Liver (tissue), 9 donors: ENCODE results near the gene LRRN2. TPM values are rescaled to one million over a fixed set of nuclear protein-coding genes. Genes with fewer than 3 reads are reported as not detected.

Experiments used
- DNase-seq: peaks from one replicate; pipeline ENCODE4 v3.0.0-alpha.2; 2017; ENCODE audit warnings: low spot score
- H3K27ac ChIP-seq, 2 donors: one replicate each; pipeline ENCODE4 v1.7.0; 2013; ENCODE audit warnings: inconsistent platforms in 2 of 2, low read length in 2 of 2, control low read depth in 1 of 2, low read depth in 1 of 2, mild to moderate bottlenecking in 1 of 2
- H3K27me3 ChIP-seq, 4 donors: one replicate each; pipeline versions ENCODE4 v1.6.1 to v1.7.0; 2013; ENCODE audit warnings: low read length in 3 of 4, inconsistent platforms in 1 of 4, mild to moderate bottlenecking in 1 of 4, moderate library complexity in 1 of 4; ENCODE audit not compliant: control insufficient read depth in 4 of 4, insufficient read depth in 4 of 4
- H3K36me3 ChIP-seq, 4 donors: one replicate each; pipeline versions ENCODE4 v1.6.1 to v1.7.0; 2013; ENCODE audit warnings: low read length in 3 of 4, mild to moderate bottlenecking in 3 of 4, low read depth in 1 of 4, moderate library complexity in 1 of 4; ENCODE audit not compliant: control insufficient read depth in 4 of 4, insufficient read depth in 3 of 4
- H3K4me1 ChIP-seq, 4 donors: one replicate each; pipeline versions ENCODE4 v1.6.1 to v1.7.0; 2013; ENCODE audit warnings: low read length in 3 of 4, mild to moderate bottlenecking in 3 of 4, moderate library complexity in 1 of 4; ENCODE audit not compliant: control insufficient read depth in 4 of 4, insufficient read depth in 4 of 4
- H3K4me3 ChIP-seq, 3 donors: one replicate each; pipeline versions ENCODE4 v1.6.1 to v1.7.0; 2013; ENCODE audit warnings: low read length in 3 of 3, control low read depth in 1 of 3, low read depth in 1 of 3, mild to moderate bottlenecking in 1 of 3
- H3K9ac ChIP-seq, 2 donors: one replicate each; pipeline ENCODE4 v1.7.0; 2013; ENCODE audit warnings: low read length in 2 of 2, mild to moderate bottlenecking in 2 of 2, moderate library complexity in 2 of 2, control low read depth in 1 of 2, low read depth in 1 of 2
- H3K9me3 ChIP-seq, 4 donors: one replicate each; pipeline versions ENCODE4 v1.6.1 to v1.7.0; 2013; ENCODE audit warnings: low read length in 3 of 4; ENCODE audit not compliant: control insufficient read depth in 4 of 4
- FOXA2 ChIP-seq: IDR thresholded peaks from 2 replicates; pipeline ENCODE4 v1.6.1; 2016; ENCODE audit warnings: antibody characterized with exemption
- GABPA ChIP-seq, 2 donors: IDR thresholded peaks in 1 of 2; conservative IDR thresholded peaks in 1 of 2; 2 replicates each; pipeline ENCODE4 v1.6.1; 2016; ENCODE audit warnings: antibody characterized with exemption in 2 of 2, mild to moderate bottlenecking in 1 of 2, moderate library complexity in 1 of 2
- HNF4A ChIP-seq, 2 donors: conservative IDR thresholded peaks; 2 replicates each; pipeline ENCODE4 v1.6.1; 2016; ENCODE audit warnings: antibody characterized with exemption in 2 of 2, mild to moderate bottlenecking in 2 of 2
- NR2F2 ChIP-seq: IDR thresholded peaks from 2 replicates; pipeline ENCODE4 v1.6.1; 2016; ENCODE audit warnings: antibody characterized with exemption
- RAD21 ChIP-seq, 2 donors: IDR thresholded peaks; 2 replicates each; pipeline ENCODE4 v1.6.1; 2016; ENCODE audit warnings: antibody characterized with exemption in 2 of 2, mild to moderate bottlenecking in 2 of 2
- REST ChIP-seq: IDR thresholded peaks from 2 replicates; pipeline ENCODE4 v1.6.1; 2016; ENCODE audit warnings: antibody characterized with exemption, mild to moderate bottlenecking
- RXRA ChIP-seq, 2 donors: IDR thresholded peaks; 2 replicates each; pipeline ENCODE4 v1.6.1; 2017 to 2018; ENCODE audit warnings: antibody characterized with exemption in 2 of 2, mild to moderate bottlenecking in 1 of 2
- TAF1 ChIP-seq: conservative IDR thresholded peaks from 2 replicates; pipeline ENCODE4 v1.6.1; 2016; ENCODE audit warnings: antibody characterized with exemption, mild to moderate bottlenecking
- YY1 ChIP-seq: IDR thresholded peaks from 2 replicates; pipeline ENCODE4 v1.6.1; 2016; ENCODE audit warnings: antibody characterized with exemption, mild to moderate bottlenecking
- WGBS: extraction: QIAGEN DNeasy Blood & Tissue Kit; methylation state at CpG from one replicate; pipeline ENCODE4 v1.1.7; 2013; 5-methylcytosine and 5-hydroxymethylcytosine counted together
- polyA plus RNA-seq, 2 donors: library from polyadenylated mRNA; stranded (reverse) in 1 of 2; unstranded in 1 of 2; fragments of 200-250 nt in 1 of 2; fragments of >200 nt in 1 of 2; fragmentation: Nextera tagmentation in 1 of 2; extraction: Ambion mirVana in 1 of 2; gene quantifications; one replicate each; pipeline versions ENCODE4 v1.2.1 to v1.2.3, GENCODE V29; 2013 to 2015
- total RNA-seq, 2 donors: library from RNA; depleted of rRNA; stranded (reverse); fragments of >200 nt; gene quantifications; one replicate each; pipeline ENCODE4 v1.2.3, GENCODE V29; 2014
- TF ChIP-seq, protein P1 (sequence below): IDR thresholded peaks from 2 replicates; pipeline ENCODE4 v1.6.1; 2016; ENCODE audit warnings: antibody characterized with exemption
- TF ChIP-seq, protein P2 (sequence below): IDR thresholded peaks from 2 replicates; pipeline ENCODE4 v1.6.1; 2016; ENCODE audit warnings: antibody characterized with exemption
- donor health status: healthy.
- donor health status: healthy.
- donor health status: healthy.
- donor health status: healthy.
- donor health status: healthy.

The LRRN2 gene
- total and polyA plus RNA-seq, 4 donors = 0.13 to 2.8 (median 0.28) TPM

DNA sequence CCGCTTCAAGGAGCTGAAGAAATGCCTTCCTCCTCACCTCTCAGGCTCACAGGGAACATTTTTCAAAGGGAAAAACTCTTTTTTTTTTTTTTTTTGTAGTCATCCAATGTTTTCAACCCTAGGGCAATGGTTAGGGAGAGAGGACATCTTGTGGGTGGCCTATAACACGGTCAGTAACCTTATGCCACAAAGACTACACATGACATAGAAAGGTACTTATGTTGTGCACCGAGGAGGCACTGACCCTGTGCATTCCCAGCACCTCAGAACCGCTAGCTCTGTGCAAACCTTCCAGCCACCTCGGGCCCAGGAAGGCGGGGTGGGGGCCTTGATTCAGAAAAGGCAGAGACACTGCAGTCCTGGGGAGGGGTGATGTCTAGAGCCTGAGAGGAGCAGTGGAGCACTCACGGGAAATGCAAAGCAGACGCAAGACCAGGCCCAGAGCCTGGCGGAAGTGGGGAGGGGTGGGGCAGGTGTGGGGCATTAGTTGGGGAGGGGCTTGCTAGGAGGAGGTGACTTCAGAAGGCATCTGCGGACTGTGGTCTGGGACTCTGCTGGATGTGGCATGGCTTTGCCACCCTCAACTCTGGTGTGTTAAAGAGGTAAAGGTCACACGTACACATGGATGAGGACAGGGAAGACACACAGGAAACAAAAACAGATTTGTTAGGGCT lies 100.7 kb downstream of the LRRN2 start:
- H3K4me1 ChIP-seq = no peaks in the 10 kb centered on the region
- 89% methylated on average over 11 of the region's 11 CpGs for WGBS
- TF ChIP-seq, protein P1, sequence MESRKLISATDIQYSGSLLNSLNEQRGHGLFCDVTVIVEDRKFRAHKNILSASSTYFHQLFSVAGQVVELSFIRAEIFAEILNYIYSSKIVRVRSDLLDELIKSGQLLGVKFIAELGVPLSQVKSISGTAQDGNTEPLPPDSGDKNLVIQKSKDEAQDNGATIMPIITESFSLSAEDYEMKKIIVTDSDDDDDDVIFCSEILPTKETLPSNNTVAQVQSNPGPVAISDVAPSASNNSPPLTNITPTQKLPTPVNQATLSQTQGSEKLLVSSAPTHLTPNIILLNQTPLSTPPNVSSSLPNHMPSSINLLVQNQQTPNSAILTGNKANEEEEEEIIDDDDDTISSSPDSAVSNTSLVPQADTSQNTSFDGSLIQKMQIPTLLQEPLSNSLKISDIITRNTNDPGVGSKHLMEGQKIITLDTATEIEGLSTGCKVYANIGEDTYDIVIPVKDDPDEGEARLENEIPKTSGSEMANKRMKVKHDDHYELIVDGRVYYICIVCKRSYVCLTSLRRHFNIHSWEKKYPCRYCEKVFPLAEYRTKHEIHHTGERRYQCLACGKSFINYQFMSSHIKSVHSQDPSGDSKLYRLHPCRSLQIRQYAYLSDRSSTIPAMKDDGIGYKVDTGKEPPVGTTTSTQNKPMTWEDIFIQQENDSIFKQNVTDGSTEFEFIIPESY = no peak
- TF ChIP-seq HNF4A (conservative IDR thresholded peaks at IDR 0.05) (no peak), RAD21 (IDR thresholded peaks at IDR 0.05) (no peak), NR2F2 (no peak), REST (no peak)
- no peak overlapping the region for H3K27ac ChIP-seq
- no peaks in the 10 kb centered on the region for H3K36me3 ChIP-seq
- no peak overlapping the region for H3K9ac ChIP-seq
- no peak overlapping the region for H3K4me3 ChIP-seq
- no peaks in the 10 kb centered on the region for H3K9me3 ChIP-seq
- no peaks in the 10 kb centered on the region for H3K27me3 ChIP-seq
- DNase-seq = no peak

- no peak overlapping the region for H3K4me3 ChIP-seq
- WGBS = 90% methylated on average over 4 of the region's 4 CpGs
- H3K27me3 ChIP-seq = no peaks in the 10 kb centered on the region
- no peak overlapping the region for H3K27ac ChIP-seq
- TF ChIP-seq RXRA (IDR thresholded peaks at IDR 0.05) (no peak), GABPA (IDR thresholded peaks at IDR 0.05 in 1 of 2, conservative IDR thresholded peaks at IDR 0.05 in 1 of 2) (no peak)
- no peak overlapping the region for H3K9ac ChIP-seq
- H3K9me3 ChIP-seq = no peaks in the 10 kb centered on the region
- no peak for DNase-seq
- no peaks in the 10 kb centered on the region for H3K4me1 ChIP-seq
- H3K36me3 ChIP-seq = no peaks in the 10 kb centered on the region
Observed at GRCh38 chr1:204583909-204584632, 101.5 kb downstream of the LRRN2 start.

- WGBS = 94% methylated on average over 3 of the region's 3 CpGs
- no peak for DNase-seq
- Histone ChIP-seq H3K9me3 (no peaks in the 10 kb centered on the region), H3K27me3 (no peaks in the 10 kb centered on the region), H3K9ac (no peak overlapping the region), H3K36me3 (no peaks in the 10 kb centered on the region), H3K27ac (no peak overlapping the region), H3K4me3 (no peak overlapping the region), H3K4me1 (no peaks in the 10 kb centered on the region)
- no peak for TF ChIP-seq TAF1
- TF ChIP-seq, protein P1 = no peak
- TF ChIP-seq, protein P2, sequence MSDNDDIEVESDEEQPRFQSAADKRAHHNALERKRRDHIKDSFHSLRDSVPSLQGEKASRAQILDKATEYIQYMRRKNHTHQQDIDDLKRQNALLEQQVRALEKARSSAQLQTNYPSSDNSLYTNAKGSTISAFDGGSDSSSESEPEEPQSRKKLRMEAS = no peak
- TF ChIP-seq HNF4A (conservative IDR thresholded peaks at IDR 0.05) = no peak
- no peak for TF ChIP-seq FOXA2
- TF ChIP-seq YY1 = no peak
- TF ChIP-seq REST = no peak
- no peak for TF ChIP-seq GABPA (IDR thresholded peaks at IDR 0.05 in 1 of 2, conservative IDR thresholded peaks at IDR 0.05 in 1 of 2)
Observed at GRCh38 chr1:204581759-204582158, 103.8 kb downstream of the LRRN2 start.
